HG03354 (cell line): Measurements from ENCODE around the gene PCAT7.

Experiments
- ATAC-seq: cut with Tn5 transposase; IDR thresholded peaks from one replicate; pipeline ENCODE4 v1.9.1; 2021; ENCODE audit warnings: mild to moderate bottlenecking; ENCODE audit not compliant: unreplicated experiment, poor library complexity, severe bottlenecking

The PCAT7 gene

DNA sequence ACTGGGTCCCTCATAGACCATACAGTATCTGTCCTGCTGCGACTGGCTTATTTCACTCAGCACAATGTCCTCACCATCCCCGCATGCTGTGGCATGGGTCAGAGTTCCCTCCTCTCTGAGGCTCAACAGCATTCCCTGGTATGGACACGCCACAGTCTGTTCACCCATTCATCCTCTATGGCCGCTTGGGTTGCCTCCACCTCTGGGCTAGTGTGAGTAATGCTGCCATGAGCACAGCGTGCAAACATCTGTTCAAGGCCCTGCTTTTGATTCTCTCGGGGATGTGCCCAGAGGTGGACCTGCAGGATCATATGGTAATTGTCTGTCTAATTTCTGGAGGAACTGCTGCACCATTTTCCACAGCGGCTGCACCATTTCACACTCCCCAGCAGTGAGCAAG, 44.2 kb downstream of the PCAT7 start:
- ATAC-seq: no peak

DNA sequence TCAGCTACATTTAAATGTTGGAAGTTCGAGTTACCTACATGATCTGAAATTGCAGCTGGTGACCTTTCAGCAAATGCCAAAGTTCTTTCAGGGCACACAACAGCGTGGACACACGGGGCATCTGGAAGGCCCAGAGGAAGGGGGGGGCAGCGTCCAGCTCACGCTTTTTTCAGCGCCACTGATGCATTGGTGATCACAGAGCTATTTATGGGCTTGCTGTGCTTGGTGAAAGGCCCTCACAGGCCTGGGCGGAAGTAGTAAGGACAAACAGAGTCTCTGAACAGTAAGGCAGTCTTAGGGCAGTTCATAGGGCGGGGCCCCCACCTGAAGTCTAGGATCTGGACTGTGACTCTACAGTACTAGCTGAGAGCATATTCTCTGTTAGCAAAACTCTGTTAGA, 45.4 kb downstream of the PCAT7 start:
- no peak for ATAC-seq

DNA sequence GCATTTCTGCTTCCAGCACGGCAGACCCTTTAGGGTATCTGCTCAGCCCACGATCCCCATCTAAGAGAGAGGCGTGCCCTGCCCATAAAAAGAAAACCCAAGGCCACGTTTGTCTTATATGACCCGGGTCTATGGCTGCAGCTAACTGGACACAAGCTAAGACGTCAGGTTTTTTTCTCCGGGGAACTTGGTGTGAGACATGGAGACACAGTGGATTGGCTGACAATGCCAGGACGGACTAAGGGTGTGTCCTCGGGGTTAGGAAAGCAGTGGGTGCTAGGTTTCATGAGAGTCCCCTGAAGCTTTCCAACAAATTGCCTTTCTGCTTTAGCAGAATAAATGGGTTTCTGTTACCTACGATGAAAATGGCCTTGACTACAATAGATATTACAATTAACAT, 45.8 kb downstream of the PCAT7 start:
- ATAC-seq: no peak

- ATAC-seq: no peak
Measured at GRCh38 chr9:94602666-94603065, 47.8 kb downstream of the PCAT7 start.

DNA sequence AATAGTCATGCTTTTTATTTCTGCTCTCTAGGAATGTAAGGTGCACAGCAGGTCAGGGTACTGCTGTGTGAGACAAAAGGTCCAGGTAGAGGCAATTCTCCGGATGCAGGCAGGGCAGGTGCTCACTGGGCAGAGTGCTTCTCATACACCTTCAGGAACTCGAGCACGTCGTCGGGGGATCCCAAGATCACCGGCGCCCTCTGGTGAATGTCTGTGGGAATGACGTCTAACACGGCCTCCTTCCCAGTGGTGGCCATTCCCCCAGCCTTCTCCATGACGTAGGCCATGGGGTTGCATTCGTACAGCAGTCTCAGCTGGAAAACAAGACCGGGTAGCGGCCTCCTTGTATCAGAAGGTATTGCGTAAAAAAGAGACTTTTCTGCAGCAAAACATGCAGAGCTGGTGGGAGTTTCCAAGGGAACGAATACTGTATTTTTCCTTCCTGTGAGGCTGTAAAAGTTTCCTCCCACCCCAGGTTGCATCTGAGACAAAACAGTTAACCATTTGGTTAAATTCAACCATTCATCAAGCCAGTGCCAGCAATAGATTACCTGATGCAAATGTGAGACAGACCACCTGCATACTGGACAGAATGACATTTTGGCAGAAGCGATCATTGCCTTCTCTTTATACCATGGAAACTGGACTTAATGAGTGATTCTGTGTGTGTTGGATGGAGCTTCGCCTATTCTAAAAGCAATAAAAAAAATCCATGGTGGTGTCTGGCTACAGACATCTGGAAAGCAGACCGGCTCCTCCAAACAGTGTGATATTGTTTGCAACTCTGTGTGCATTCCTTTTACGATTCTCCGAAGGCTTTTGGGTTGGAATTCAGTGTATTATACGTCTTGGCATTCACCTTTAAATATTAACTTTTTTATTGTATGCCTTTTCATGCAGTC, 48.6 kb downstream of the PCAT7 start:
- ATAC-seq: peak; percentile 48

DNA sequence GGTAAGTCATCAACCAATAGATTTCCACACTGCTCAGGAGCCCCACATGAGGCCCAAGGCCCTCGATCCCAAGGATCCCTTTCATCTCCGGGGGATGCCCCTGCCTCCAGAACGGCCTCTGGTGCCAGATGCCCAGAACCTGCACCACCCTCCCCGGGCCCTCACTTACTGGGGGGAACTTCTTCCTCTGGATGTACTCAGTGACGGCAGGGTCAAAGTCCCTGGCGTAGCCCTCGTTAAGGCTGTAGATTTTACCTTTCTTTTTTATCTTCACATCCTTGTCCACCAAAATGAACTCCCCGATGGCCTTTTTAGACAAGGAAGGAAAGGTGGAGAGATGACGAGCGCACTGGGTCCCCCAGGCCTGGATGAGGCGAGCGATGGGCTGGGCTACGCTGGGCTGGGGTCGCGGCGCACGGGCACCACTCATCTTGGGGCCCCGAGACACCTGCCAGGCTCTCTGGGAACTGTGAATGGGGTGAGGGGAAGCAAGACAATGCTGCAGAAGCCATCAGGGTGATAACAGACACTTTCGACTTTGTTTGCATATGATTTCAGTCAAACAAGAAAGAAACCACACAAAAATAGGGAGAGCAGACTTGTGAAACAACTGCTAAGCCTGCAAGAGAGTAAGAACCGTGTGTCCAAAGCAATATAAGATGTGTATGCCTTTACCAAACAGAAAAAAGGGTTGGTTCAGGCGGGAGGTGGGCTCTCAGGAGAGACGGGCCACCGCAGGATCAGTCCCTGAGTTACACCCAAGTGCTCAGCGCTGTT, 52.0 kb downstream of the PCAT7 start:
- ATAC-seq: no peak

GRCh38 chr9:94607423-94607691, 52.5 kb downstream of the PCAT7 start:
- ATAC-seq: no peak

GRCh38 chr9:94610181-94610606, 55.3 kb downstream of the PCAT7 start:
- no peak for ATAC-seq

GRCh38 chr9:94611638-94612068, 56.8 kb downstream of the PCAT7 start:
- ATAC-seq: no peak

DNA sequence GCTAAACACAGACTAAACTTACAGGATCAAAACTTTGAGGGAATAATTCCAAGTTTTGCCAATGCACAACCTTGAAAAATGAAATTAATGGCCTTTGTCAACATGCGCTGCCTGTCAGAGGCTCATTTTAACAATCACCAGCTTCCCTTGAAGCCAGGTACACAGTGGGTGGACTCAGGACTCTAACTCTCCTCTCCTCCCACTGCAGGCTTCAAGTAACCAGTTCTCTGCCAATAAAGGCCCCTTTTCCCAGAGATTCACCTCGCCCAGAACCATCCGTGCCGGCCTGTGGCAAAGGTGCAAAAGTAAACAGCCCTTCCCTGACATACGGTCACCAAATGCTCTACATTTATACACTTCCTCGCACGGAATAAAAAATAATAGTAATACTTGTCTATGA, 57.2 kb downstream of the PCAT7 start:
- ATAC-seq: no peak

GRCh38 chr9:94613003-94613402, 58.1 kb downstream of the PCAT7 start:
- ATAC-seq: no peak

DNA sequence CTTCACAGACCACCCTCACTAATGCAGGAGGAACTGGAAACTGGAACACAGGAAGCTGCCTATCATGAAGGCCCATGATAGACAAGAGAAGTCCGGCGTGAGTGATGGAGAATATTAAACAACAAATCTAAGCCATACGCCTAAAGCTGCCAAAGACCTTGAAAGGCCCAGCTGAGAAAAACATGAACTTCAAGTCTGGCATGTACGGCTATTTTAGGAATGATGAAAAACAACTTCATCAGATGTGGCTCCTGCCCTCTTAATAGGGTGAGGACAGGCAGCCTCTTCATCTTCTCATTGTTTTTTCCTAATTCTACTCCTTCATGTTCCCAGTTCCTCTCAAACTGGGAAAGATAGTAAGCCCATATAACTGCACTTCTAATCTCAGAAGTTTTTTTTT, 64.1 kb downstream of the PCAT7 start:
- no peak for ATAC-seq
